ENCODE data around the gene VIPR2. TPM values are rescaled to one million over a fixed set of nuclear protein-coding genes. Genes with fewer than 3 reads are reported as not detected.

VIPR2 gene
- total RNA-seq, 1 donor from 2014 or later: 0.41 TPM

GRCh38 chr7:159051916-159052315 is 92.8 kb downstream of the VIPR2 start:
- FAIRE-seq (no peak), DNase-seq (ENCODE audit: low spot score in 2 of 2) (no peak)

- no peak for DNase-seq (ENCODE audit: low spot score in 2 of 2)
- FAIRE-seq: no peak
Observed at GRCh38 chr7:159050704-159051103, 94.0 kb downstream of the VIPR2 start.

- no peak for FAIRE-seq
- no peak for DNase-seq (ENCODE audit: low spot score in 2 of 2)
Observed at GRCh38 chr7:159049266-159050025, 95.2 kb downstream of the VIPR2 start.

- DNase-seq (ENCODE audit: low spot score in 2 of 2) (no peak), FAIRE-seq (no peak)
Observed at GRCh38 chr7:159048656-159049055, 96.0 kb downstream of the VIPR2 start.

GRCh38 chr7:159047536-159047935 is 97.1 kb downstream of the VIPR2 start:
- DNase-seq (ENCODE audit: low spot score in 2 of 2) (no peak), FAIRE-seq (no peak)

- FAIRE-seq: no peak
- DNase-seq (ENCODE audit: low spot score in 2 of 2): no peak
Observed at GRCh38 chr7:159046300-159046699, 98.4 kb downstream of the VIPR2 start.

GRCh38 chr7:159045839-159046238 is 98.8 kb downstream of the VIPR2 start:
- FAIRE-seq: no peak

GRCh38 chr7:159042581-159043101 is 102.0 kb downstream of the VIPR2 start:
- FAIRE-seq (no peak), DNase-seq (ENCODE audit: low spot score in 2 of 2) (no peak)

More at GRCh38 chr7:159045839-159046238, 98.8 kb downstream of the VIPR2 start:
- DNase-seq (ENCODE audit: low spot score in 2 of 2): no peak

- DNase-seq (ENCODE audit: low spot score in 2 of 2): no peak
- no peak for FAIRE-seq
Observed at GRCh38 chr7:159042103-159042502, 102.6 kb downstream of the VIPR2 start.

GRCh38 chr7:159040912-159041711 is 103.6 kb downstream of the VIPR2 start:
- no peak for FAIRE-seq
- DNase-seq (ENCODE audit: low spot score in 2 of 2): no peak

GRCh38 chr7:159040146-159040545 is 104.5 kb downstream of the VIPR2 start:
- FAIRE-seq: no peak
- no peak for DNase-seq (ENCODE audit: low spot score in 2 of 2)

- DNase-seq (ENCODE audit: low spot score in 2 of 2) (no peak), FAIRE-seq (no peak)
Observed at GRCh38 chr7:159039716-159040115, 105.0 kb downstream of the VIPR2 start.

- FAIRE-seq (no peak), DNase-seq (ENCODE audit: low spot score in 2 of 2) (no peak)
Observed at GRCh38 chr7:159038066-159038465, 106.6 kb downstream of the VIPR2 start.

- no peak for FAIRE-seq
- DNase-seq (ENCODE audit: low spot score in 2 of 2): no peak
Observed at GRCh38 chr7:159036916-159037605, 107.6 kb downstream of the VIPR2 start.

GRCh38 chr7:159035571-159036073 is 109.0 kb downstream of the VIPR2 start:
- FAIRE-seq (no peak), DNase-seq (ENCODE audit: low spot score in 2 of 2) (no peak)

- DNase-seq (ENCODE audit: low spot score in 2 of 2): no peak
- no peak for FAIRE-seq
Observed at GRCh38 chr7:159034988-159035387, 109.7 kb downstream of the VIPR2 start.

- FAIRE-seq (no peak), DNase-seq (ENCODE audit: low spot score in 2 of 2) (no peak)
Observed at GRCh38 chr7:159034394-159034793, 110.3 kb downstream of the VIPR2 start.

- DNase-seq (ENCODE audit: low spot score in 2 of 2) (no peak), FAIRE-seq (no peak)
Observed at GRCh38 chr7:159033956-159034355, 110.7 kb downstream of the VIPR2 start.

GRCh38 chr7:159033473-159033825 is 111.2 kb downstream of the VIPR2 start:
- no peak for FAIRE-seq
- no peak for DNase-seq (ENCODE audit: low spot score in 2 of 2)

- FAIRE-seq (no peak), DNase-seq (ENCODE audit: low spot score in 2 of 2) (no peak)
Observed at GRCh38 chr7:159032753-159033472, 111.8 kb downstream of the VIPR2 start.

All from frontal cortex (tissue), 4 donors.